Hematopoietic multipotent progenitor cell (in vitro differentiated cells): ENCODE data around the gene IHH. TPM values are rescaled to one million over a fixed set of nuclear protein-coding genes. Genes with fewer than 3 reads are reported as not detected.

Experiments
- DNase-seq, 3 donors: peaks; one replicate each; pipeline ENCODE4 v3.0.0-alpha.2; 2011 to 2015; ENCODE audit warnings: low read depth in 2 of 3, low spot score in 2 of 3
- total RNA-seq: library from RNA; depleted of rRNA; stranded (reverse); fragments of >200 nt; gene quantifications from one replicate; pipeline ENCODE4 v1.2.3, GENCODE V29; 2012

Gene IHH
- total RNA-seq, 1 donor: 0.27 TPM

DNA sequence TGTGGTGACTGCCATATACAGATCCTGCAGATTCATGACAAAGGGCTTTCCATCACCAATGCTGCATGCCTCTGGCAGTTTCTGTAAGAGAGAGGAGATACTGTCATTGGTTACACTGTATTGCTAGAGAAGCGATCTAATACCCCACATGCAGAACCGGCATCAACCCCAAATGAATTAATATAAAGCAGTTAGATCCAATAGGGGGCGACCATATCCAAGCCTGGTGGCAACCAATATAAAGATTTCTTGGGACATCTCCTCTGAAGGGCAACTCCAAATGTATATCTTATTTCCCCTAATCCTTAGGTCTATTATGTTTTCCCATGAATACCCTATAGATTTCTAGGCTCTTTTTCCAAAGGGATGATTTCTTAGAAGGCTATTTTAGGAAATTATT, 17.4 kb upstream of the IHH start:
- DNase-seq: no peak

- no peak for DNase-seq
Observed at GRCh38 chr2:219076253-219076652, 15.5 kb upstream of the IHH start.

DNA sequence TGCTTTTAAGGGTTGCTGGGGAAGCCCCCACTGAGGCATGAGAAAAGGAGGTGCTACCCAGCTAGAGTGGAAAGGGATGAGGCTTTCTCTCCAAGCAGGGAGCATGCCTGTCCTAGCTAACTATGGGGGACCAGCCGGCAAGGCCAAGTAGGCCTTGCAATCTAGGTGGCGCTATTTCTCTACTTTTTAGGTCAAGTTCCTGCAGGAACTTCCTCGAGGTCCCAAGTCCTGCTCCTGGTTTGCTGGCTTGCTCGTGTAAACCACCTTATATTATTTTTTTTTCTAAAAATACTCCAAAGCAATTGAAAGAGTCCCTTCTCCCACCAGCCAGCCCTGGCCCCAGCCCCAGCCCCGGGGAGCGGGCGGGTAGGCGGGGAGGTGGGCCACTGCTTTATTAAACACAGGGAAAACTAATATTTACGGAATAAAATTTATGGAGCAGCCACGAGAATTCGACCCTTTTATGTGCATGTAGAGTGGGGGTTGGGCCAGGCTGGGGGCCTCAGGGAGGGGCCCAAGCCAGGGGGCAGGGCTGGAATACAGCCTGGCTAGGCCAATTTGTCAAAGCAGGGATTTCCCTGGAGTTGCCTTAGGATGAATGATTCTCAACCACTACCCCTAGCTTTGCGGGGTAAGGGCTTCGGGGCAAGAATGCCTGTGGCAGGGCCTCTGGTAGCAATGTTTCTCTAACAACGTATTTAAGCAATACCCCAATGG, 12.8 kb upstream of the IHH start:
- DNase-seq: peak in 1 of 3 donors; percentile 49

- no peak for DNase-seq
Observed at GRCh38 chr2:219072741-219073250, 12.1 kb upstream of the IHH start.

GRCh38 chr2:219071131-219071816, 10.6 kb upstream of the IHH start:
- no peak for DNase-seq

- no peak for DNase-seq
Observed at GRCh38 chr2:219065484-219065883, 4.8 kb upstream of the IHH start.

DNA sequence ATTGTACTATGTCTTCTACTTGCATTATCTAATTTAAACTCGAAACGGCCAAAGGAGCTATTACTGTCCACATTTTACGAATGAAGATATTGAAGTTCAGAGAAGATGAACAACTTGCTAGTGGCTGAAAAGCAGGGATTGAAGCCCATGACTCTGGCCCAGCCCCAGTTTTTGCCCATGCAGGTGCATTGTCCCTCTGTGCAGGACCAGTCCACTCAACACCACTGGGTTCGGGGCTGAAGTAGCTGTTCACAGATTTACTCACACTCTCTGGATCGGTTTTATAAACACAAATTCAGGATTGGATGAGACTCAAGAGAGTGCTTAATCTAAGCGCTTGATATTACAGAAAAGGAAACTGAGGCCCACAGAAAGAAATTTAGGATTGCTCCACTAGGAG, 1.4 kb upstream of the IHH start:
- no peak for DNase-seq

DNA sequence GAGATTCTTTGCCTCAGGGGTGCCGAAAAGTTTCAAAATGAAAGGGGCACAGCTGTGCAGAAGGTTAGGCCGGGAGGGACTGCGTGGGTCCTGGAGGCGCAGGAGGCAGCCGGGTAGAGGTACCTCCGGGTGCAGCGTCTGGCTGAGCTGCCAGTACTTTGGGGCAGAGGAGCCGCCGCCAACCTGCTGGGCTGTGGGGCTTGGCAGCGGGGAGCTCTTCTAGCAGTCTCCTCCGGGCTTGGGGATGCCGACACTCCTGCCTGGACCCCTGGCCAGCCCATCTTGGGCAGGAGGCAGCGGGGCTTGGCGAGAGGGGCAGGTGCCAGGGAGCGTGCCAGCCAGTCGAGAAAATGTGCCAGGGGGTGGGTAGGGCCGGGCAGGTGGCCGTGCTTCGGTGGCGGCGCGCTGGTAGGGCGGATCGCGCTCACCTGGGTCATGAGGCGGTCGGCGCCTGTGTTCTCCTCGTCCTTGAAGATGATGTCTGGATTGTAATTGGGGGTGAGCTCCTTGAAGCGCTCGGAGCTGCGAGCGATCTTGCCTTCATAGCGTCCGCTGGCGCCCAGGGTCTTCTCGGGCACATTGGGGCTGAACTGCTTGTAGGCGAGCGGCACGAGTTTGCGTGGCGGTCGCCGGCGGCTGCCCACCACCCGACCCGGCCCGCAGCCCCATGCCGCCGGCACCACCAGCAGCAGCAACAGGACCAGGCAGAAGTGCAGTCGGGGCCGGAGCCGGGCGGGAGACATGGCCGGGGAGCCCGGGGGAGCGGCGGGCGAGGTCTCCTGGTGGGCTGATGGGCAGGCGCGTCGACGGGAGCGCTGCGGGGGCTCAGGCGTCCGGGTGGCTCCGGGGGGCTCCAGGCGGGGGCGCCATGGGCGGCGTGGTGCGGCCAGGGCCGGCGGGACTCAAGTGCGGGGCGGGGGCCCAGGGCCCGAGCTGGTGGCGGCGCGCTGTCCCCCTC, 717 bp downstream of the IHH start:
- DNase-seq: peak in 1 of 3 donors; percentile 34

- no peak for DNase-seq
Observed at GRCh38 chr2:219059375-219059724, 1.4 kb downstream of the IHH start.

DNA sequence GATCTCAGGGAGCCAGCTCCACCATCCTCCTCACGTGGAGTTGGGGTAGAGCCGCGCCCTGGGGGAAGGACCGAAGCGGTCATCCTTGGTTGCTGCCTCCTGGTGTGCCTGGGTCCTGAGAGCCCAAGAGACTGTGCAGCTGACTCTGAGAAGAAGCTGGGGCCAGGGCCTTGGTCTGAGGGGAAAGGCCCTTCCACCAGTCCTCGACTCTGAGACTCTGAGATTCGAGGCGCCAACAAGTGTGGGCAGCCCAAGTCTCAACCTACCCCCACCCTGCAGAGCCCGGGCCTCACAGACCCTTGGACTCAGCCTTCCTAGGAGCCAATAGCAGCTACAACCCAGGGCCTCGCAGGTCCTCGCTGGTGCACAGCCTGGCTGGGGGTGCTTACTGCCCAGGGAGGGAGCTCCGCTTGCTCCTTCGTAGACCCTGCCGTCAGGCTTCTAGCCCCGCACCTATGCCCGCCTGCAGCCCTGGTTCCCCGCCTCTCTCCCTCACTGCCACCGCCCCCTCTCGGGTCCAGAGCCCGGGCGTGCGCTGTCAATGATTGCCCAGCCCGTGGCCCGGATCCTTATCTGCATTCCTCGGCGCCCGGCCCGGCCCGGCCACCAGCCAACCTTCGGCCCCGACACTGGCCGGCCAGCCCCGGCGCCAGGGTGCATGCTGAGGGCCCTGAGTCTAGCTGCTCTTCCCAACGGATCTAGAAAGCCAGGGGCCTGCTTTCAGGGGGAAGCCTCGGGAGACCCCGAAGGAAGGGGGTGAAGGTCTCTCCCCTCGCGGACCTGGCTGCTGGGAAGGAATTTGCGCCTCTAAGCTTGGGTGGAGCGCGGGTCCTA, 2.0 kb downstream of the IHH start:
- no peak for DNase-seq

DNA sequence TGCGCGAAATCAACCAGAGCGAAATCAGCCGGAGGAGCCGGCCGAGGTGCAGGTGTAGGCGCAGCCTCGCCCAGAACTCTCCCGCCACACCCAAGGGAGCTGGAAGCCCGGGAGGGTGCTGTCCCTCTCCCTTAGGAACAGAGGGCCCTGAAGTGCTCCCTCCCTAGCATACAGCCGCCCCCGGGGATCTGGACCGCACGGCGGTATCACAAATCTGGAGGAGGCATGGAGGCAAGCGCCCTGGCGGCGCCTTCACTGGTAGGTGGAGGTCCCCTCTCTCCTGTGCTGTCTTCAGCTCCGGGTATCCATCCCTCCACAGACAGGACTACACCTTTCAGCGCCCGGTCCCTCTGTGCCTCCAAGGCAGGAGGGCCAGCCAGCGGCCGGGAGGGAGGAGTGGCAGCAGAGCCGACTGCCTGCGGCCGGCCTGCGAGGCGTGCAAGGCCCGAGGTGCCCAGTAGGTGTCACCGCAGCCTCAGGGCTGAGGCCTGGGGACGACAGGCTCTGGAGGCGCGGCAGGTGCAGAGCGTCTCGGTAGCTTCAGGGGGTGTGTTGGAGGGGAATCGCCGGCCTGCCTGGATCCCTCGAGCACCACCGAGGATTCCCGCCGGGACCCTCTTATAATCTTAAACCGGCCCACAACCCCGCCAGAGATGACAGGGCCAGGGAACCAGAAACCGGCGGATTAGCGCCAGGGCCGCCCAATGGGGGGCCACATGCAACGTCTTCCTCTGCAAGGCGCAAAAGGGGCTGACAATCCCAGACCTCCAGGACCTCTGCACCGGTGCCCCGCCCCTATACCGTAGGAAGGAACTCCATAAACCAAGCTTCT, 2.8 kb downstream of the IHH start:
- peak; percentile 51 to 74 (median 67) for DNase-seq

DNA sequence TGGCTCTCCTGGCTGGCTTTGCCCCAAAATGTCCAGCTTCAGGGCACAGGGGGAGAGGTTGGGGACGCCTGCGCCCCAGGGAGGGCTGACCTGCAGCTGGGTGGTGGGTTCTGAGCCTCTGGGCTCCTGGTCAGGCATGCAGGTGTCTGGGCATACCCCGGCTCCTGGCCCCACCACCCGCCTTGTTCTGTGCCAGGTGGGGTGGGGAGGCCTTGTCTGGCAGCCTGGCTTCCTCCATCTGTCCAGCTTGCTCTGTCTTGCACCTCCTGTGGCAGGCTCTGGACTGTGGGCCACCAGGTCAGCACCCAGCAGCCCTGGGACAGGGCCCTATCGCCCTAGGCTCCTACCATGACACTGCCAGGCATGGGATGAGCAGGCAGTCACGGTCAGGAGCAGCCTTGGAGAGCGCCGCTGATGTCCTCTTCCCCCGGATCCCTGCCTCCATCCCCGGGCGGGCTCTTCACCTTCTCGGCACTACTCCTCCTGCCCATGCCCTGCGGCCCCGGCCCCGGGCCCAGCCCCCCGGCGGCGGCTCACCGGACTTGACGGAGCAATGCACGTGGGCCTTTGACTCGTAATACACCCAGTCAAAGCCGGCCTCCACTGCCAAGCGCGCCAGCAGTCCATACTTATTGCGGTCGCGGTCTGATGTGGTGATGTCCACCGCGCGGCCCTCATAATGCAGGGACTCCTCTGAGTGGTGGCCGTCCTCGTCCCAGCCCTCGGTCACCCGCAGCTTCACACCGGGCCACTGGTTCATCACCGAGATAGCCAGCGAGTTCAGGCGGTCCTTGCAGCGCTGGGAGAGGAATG, 3.6 kb downstream of the IHH start:
- no peak for DNase-seq

GRCh38 chr2:219056176-219056895, 4.4 kb downstream of the IHH start:
- no peak for DNase-seq

DNA sequence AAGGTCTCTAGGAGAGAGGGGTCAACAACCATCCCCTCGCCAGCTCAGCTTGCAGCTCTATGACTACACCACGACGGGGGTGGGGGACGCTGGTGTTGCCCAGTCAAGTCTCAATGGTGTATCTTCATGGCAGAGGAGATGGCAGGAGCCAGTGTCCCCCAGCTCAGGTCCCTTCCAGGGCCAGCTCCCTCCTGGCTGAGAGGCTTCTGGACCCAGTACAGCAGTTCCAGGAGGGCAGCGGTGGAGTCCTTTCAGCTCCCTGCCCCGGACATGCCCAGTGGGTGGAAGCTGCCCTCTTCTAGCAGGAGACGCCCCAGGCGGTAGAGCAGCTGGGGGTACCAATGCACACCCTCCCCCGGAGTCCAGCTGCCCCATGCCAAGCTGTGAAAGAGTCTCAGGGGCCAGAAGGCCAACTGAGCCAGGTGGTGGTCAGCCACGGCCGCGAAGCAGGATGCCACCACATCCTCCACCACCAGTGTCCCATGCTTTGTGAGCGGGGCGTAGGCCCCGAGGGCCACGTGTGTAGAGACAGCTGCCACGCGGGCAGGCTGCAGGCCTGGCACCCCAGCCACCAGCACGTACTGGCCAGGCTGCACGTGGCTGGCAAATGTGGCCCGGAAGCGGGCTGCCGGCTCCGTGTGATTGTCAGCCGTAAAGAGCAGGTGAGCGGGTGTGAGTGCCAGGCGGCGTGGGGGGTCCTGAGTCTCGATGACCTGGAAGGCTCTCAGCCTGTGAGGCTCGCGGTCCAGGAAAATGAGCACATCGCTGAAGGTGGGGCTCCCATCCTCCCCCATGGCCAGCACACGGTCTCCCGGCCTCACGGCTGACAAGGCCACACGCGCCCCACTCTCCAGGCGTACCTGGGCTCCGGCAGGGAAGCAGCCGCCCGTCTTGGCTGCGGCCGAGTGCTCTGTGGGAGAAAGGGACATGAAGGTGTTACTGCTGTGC, 5.5 kb downstream of the IHH start:
- DNase-seq: no peak

DNA sequence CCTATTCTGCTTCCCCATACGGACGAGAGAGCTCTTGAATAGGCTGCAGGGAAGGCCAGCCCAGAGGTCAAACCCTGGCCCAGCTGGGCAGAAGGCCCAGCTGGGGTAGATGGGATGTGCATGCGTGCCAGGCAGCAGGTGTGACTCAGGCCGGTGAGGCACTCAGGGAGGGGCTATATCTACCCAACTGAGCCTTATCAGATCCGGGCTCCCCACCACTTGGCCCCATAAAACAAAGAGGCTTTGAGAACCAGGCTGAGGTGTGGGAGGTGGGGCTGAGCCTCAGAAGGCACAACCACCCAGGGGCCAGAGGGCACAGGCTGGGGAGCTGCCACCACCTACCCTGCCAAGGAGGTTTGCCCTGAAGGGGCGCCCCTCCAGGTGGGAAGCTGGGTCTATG, 11.4 kb downstream of the IHH start:
- no peak for DNase-seq

- peak in 1 of 3 donors; percentile 61 for DNase-seq
Observed at GRCh38 chr2:219045937-219046550, 14.7 kb downstream of the IHH start.
